ENCODE results near the gene CFAP74. TPM values are rescaled to one million over a fixed set of nuclear protein-coding genes. Genes with fewer than 3 reads are reported as not detected.
"Not testable (repeated sequence)": the region's sequence is repeated elsewhere in the genome, so short reads cannot be mapped to it uniquely, and the experiment has no call there.

CFAP74 gene
- total and polyA plus RNA-seq, 9 of the 15 experiments (the other 6 are each of a cell fraction or from before 2014, with no cell fraction given) = 0.03 to 0.15 (median 0.05) TPM; not detected in 6

- Histone ChIP-seq H3K27me3 (ENCODE audit: control insufficient read depth in 2 of 2, insufficient read depth in 2 of 2, low read length in 2 of 2) (peaks cover 27 to 50% of the 10 kb centered on the region in 2 experiments; a peak in 4 of 5 replicates), H3K4me1 (replicated peaks in 1 of 2; ENCODE audit: control insufficient read depth in 2 of 2, insufficient read depth in 2 of 2, low read length in 2 of 2) (peaks cover 0 to 41% of the 10 kb centered on the region in 2 experiments; a peak in 2 of 5 replicates)
- CTCF ChIA-PET (ENCODE audit: low intra/inter-chr PET ratio); BruUV-seq (replicated peaks); H3K9ac ChIP-seq (ENCODE audit: insufficient read depth in 1 of 2, low read depth in 2 of 2, low read length in 2 of 2); H2AFZ ChIP-seq (ENCODE audit: low read depth, low read length); H3K4me2 ChIP-seq (ENCODE audit: insufficient read depth, low read length); FAIRE-seq; in situ Hi-C loops (cut with MboI); DNase-seq (ENCODE audit: extremely low read depth in 1 of 4, low spot score in 3 of 4); H3K36me3 ChIP-seq (ENCODE audit: control insufficient read depth, insufficient read depth, low read length); H3K79me2 ChIP-seq (ENCODE audit: control insufficient read depth, insufficient read depth, low read length); H4K20me1 ChIP-seq (replicated peaks; ENCODE audit: control insufficient read depth, insufficient read depth, low read length); intact Hi-C loops (cut with micrococcal nuclease); H3K4me3 ChIP-seq; ATAC-seq; H3K27ac ChIP-seq (ENCODE audit: extremely low read depth, low read depth, low read length); POLR2A ChIA-PET; H3K9me3 ChIP-seq (replicated peaks; ENCODE audit: control insufficient read depth, insufficient read depth, low read depth, low read length); H3K9me1 ChIP-seq (ENCODE audit: control insufficient read depth, insufficient read depth, low read length): not testable (repeated sequence)
- TF ChIP-seq SAFB (IDR thresholded peaks at IDR 0.05; ENCODE audit: borderline replicate concordance, low read depth, low read length) = peak; percentile 57; the same call in 1 of the 2 replicates
- 60% methylated on average over 40 of the region's 73 CpGs for WGBS (ENCODE audit: insufficient coverage, low coverage, missing lambda C conversion rate)
These were observed 21.8 kb downstream of the CFAP74 start for GRCh38 chr1:1981631-1982327.

- no peak overlapping the region for H3K4me2 ChIP-seq (ENCODE audit: insufficient read depth, low read length)
- TF ChIP-seq PHF8 (IDR thresholded peaks at IDR 0.05; ENCODE audit: borderline replicate concordance, low read length) (no peak), POLR3A (IDR thresholded peaks at IDR 0.05; ENCODE audit: borderline replicate concordance, extremely low read depth, insufficient read depth, insufficient read length) (no peak), RB1 (IDR thresholded peaks at IDR 0.05; ENCODE audit: low read depth) (no peak), WHSC1 (IDR thresholded peaks at IDR 0.05; ENCODE audit: low read length) (no peak), PURB (CRISPR knock-in tag; IDR thresholded peaks at IDR 0.05; ENCODE audit: low read depth) (no peak)
- H3K4me1 ChIP-seq (replicated peaks in 1 of 2; ENCODE audit: control insufficient read depth in 2 of 2, insufficient read depth in 2 of 2, low read length in 2 of 2) = peaks cover 0 to 35% of the 10 kb centered on the region in 2 experiments; a peak in 2 of 5 replicates
- H3K36me3 ChIP-seq (ENCODE audit: control insufficient read depth, insufficient read depth, low read length) = no peaks in the 10 kb centered on the region
- intact Hi-C loops (cut with micrococcal nuclease) (no loop called here), in situ Hi-C loops (cut with MboI) (no loop called here)
- no peaks in the 10 kb centered on the region for H3K79me2 ChIP-seq (ENCODE audit: control insufficient read depth, insufficient read depth, low read length)
- no peak for ATAC-seq
- DNase-seq (ENCODE audit: extremely low read depth in 1 of 4, low spot score in 3 of 4) = no peak
- H3K9me3 ChIP-seq (replicated peaks; ENCODE audit: control insufficient read depth, insufficient read depth, low read depth, low read length) = no peaks in the 10 kb centered on the region; the same call in 1 of the 2 replicates
- peaks cover 24 to 47% of the 10 kb centered on the region in 2 experiments for H3K27me3 ChIP-seq (ENCODE audit: control insufficient read depth in 2 of 2, insufficient read depth in 2 of 2, low read length in 2 of 2)
- no peak overlapping the region for H3K27ac ChIP-seq (ENCODE audit: extremely low read depth, low read depth, low read length)
- ChIA-PET POLR2A (no interaction called here), CTCF (ENCODE audit: low intra/inter-chr PET ratio) (no interaction called here)
- no peak for FAIRE-seq
- H3K9ac ChIP-seq (ENCODE audit: insufficient read depth in 1 of 2, low read depth in 2 of 2, low read length in 2 of 2) = no peak overlapping the region
- no peaks in the 10 kb centered on the region for H4K20me1 ChIP-seq (replicated peaks; ENCODE audit: control insufficient read depth, insufficient read depth, low read length)
- no peak overlapping the region for H2AFZ ChIP-seq (ENCODE audit: low read depth, low read length)
- no TSS peak for BruUV-seq (replicated peaks)
- H3K9me1 ChIP-seq (ENCODE audit: control insufficient read depth, insufficient read depth, low read length) = no peaks in the 10 kb centered on the region
- 59% methylated on average over 23 of the region's 26 CpGs for WGBS (ENCODE audit: insufficient coverage, low coverage, missing lambda C conversion rate)
- H3K4me3 ChIP-seq = no peak overlapping the region
These were observed 22.5 kb downstream of the CFAP74 start for GRCh38 chr1:1981142-1981500.
